PC-9 (cell line): ENCODE data around the gene PTPRA. TPM values are rescaled to one million over a fixed set of nuclear protein-coding genes. Genes with fewer than 3 reads are reported as not detected.

ENCODE experiments used
- BruUV-seq: library from RNA; stranded (reverse); fragments of 400-500 nt; replicated peaks from 2 replicates; lab custom pipeline; 2021; lab: Mats Ljungman, UMichigan
- CTCF ChIA-PET: fragments of 300-600 bp; sonication (Branson Sonifier 250); formaldehyde crosslinking; loops from one replicate; lab custom pipeline; 2022; ENCODE audit warnings: antibody characterized with exemption; lab: Charles Lee
- POLR2A ChIA-PET: fragments of 300-600 bp; sonication (Branson Sonifier 250); formaldehyde crosslinking; loops from one replicate; lab custom pipeline; 2022; ENCODE audit warnings: antibody characterized with exemption; ENCODE audit not compliant: unreplicated experiment; lab: Charles Lee
- DNase-seq, 2 experiments: peaks; one replicate each; pipeline versions ENCODE4 v3.0.0 to v3.0.0-alpha.2; 2015 to 2022; ENCODE audit warnings: mixed read lengths in 1 of 2
- H2AFZ ChIP-seq: fragments of 200-600 bp; sonication (generic); 2 replicates; pipeline ENCODE4 v1.8.1; 2017; ENCODE audit warnings: antibody characterized with exemption
- H3F3A ChIP-seq: fragments of 200-600 bp; sonication (generic); 2 replicates; pipeline ENCODE4 v1.8.1; 2017; ENCODE audit warnings: antibody characterized with exemption, mild to moderate bottlenecking, low read depth; ENCODE audit not compliant: insufficient read depth
- H3K27ac ChIP-seq: fragments of 200-600 bp; sonication (generic); 2 replicates; pipeline ENCODE4 v1.6.1; 2016; ENCODE audit warnings: mixed run types
- H3K27me3 ChIP-seq: fragments of 200-600 bp; sonication (generic); 2 replicates; pipeline ENCODE4 v1.6.1; 2016; ENCODE audit warnings: low read depth, mixed run types; ENCODE audit not compliant: insufficient read depth
- H3K36me3 ChIP-seq: fragments of 200-600 bp; sonication (generic); 2 replicates; pipeline ENCODE4 v1.6.1; 2016; ENCODE audit warnings: low read depth, mixed run types
- H3K4me1 ChIP-seq: fragments of 200-600 bp; sonication (generic); replicated peaks from 2 replicates; pipeline ENCODE4 v1.6.1; 2016; ENCODE audit warnings: mixed run types; ENCODE audit not compliant: insufficient read depth
- H3K4me2 ChIP-seq: fragments of 200-600 bp; sonication (generic); 2 replicates; pipeline ENCODE4 v1.6.1; 2017; ENCODE audit warnings: mixed run types
- H3K4me3 ChIP-seq: fragments of 200-600 bp; sonication (generic); 2 replicates; pipeline ENCODE4 v1.6.1; 2016; ENCODE audit warnings: mixed run types
- H3K79me2 ChIP-seq: fragments of 200-600 bp; sonication (generic); 2 replicates; pipeline ENCODE4 v1.6.1; 2017; ENCODE audit warnings: low read depth, mixed run types
- H3K9me2 ChIP-seq: fragments of 200-600 bp; sonication (generic); 2 replicates; pipeline ENCODE4 v1.8.1; 2017; ENCODE audit warnings: mild to moderate bottlenecking; ENCODE audit not compliant: insufficient read depth
- H3K9me3 ChIP-seq: fragments of 200-600 bp; sonication (generic); 2 replicates; pipeline ENCODE4 v1.8.1; 2016; ENCODE audit warnings: low read depth; ENCODE audit not compliant: insufficient read depth
- H4K20me1 ChIP-seq: fragments of 200-600 bp; sonication (generic); 2 replicates; pipeline ENCODE4 v1.8.1; 2017; ENCODE audit not compliant: insufficient read depth
- EZH2 ChIP-seq: fragments of 200-600 bp; sonication (generic); IDR thresholded peaks from 2 replicates; pipeline ENCODE4 v1.8.0; 2017; ENCODE audit warnings: antibody characterized with exemption, low read depth
- intact Hi-C: fragments of 100-400 bp; cut with micrococcal nuclease; formaldehyde crosslinking; loops from one replicate; pipeline ENCODE4 v1.10.0; 2022; ENCODE audit not compliant: unreplicated experiment
- total RNA-seq: library from RNA; stranded (reverse); gene quantifications from 2 replicates; pipeline ENCODE4 v1.2.3, GENCODE V29; 2021
- TF ChIP-seq, protein P1 (sequence below): fragments of 200-600 bp; sonication (generic); conservative IDR thresholded peaks from 2 replicates; pipeline ENCODE4 v1.6.1; 2017; ENCODE audit warnings: mixed run types, antibody characterized with exemption, mild to moderate bottlenecking, moderate library complexity

PTPRA gene
- total RNA-seq, 1 experiment from 2014 or later = 48.8 TPM

DNA sequence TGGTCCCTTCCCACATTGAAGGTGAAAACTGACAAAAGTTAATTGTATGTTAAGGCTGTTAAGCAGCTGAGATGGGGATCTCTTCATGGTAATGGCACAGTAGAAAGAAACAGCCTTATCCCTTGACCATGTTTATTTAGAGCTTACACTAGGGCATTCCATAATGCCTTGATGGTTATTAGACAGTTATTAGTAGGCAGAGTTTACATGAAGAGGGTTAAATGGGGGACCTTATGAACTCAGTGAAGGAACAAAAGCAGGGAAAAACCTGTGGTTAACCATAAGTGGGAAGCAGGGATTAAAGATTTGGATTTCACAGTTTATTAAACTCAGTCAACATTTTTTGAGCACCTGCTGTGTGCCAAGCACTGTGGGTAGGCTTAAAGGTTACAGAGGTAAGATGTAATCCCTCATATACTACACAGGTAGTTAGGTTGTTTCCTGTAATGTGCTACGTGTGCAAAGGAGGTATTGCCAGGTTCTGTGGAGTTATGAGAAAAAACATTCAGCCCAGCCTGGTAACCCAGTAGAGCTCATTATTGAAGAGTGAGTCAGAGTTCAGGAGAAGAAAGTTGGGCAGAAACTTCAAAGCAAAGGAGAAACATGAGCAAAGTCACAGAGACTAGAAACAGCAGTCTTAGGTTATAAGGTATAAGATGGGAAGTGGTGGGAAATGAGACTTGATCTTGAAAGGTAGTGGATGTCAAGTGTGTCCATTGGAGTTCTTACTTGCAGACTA lies 137.9 kb downstream of the PTPRA start:
- Histone ChIP-seq H2AFZ (no peak overlapping the region), H4K20me1 (no peaks in the 10 kb centered on the region), H3K9me2 (no peaks in the 10 kb centered on the region), H3K27ac (no peak overlapping the region), H3K4me3 (no peak overlapping the region), H3K79me2 (no peaks in the 10 kb centered on the region), H3K4me1 (no peaks in the 10 kb centered on the region), H3K36me3 (no peaks in the 10 kb centered on the region), H3F3A (no peaks in the 10 kb centered on the region), H3K4me2 (no peak overlapping the region), H3K27me3 (no peaks in the 10 kb centered on the region), H3K9me3 (no peaks in the 10 kb centered on the region)
- no peak for DNase-seq
- intact Hi-C loops = no loop called here
- no TSS peak for BruUV-seq
- CTCF ChIA-PET = no interaction called here
- no peak for TF ChIP-seq EZH2
- TF ChIP-seq, protein P1, sequence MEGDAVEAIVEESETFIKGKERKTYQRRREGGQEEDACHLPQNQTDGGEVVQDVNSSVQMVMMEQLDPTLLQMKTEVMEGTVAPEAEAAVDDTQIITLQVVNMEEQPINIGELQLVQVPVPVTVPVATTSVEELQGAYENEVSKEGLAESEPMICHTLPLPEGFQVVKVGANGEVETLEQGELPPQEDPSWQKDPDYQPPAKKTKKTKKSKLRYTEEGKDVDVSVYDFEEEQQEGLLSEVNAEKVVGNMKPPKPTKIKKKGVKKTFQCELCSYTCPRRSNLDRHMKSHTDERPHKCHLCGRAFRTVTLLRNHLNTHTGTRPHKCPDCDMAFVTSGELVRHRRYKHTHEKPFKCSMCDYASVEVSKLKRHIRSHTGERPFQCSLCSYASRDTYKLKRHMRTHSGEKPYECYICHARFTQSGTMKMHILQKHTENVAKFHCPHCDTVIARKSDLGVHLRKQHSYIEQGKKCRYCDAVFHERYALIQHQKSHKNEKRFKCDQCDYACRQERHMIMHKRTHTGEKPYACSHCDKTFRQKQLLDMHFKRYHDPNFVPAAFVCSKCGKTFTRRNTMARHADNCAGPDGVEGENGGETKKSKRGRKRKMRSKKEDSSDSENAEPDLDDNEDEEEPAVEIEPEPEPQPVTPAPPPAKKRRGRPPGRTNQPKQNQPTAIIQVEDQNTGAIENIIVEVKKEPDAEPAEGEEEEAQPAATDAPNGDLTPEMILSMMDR = no peak
- POLR2A ChIA-PET = no interaction called here

DNA sequence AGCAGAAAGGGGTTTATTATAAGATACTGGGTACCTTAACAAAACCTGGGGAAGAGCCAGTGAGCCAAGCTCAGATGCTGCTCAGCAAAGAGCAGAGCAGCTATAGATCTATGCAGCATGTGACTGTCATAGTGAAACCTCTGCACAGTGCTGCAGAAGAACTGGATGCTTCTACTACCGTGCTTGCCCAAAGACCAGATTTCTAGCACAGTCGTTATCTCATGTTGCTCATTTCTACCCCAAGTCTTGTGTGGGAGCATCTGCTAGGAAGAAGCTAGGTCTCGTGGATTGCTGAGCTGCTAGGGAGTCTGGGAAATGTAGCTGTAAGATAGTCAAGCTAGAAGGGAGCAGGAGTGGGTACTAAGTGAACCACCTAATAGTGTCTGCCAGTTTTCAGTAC lies 138.5 kb downstream of the PTPRA start:
- H3K27ac ChIP-seq = no peak overlapping the region
- intact Hi-C loops = no loop called here
- no TSS peak for BruUV-seq
- no peaks in the 10 kb centered on the region for H3K9me2 ChIP-seq
- H3K4me2 ChIP-seq = no peak overlapping the region
- H3K36me3 ChIP-seq = no peaks in the 10 kb centered on the region
- H3K9me3 ChIP-seq = no peaks in the 10 kb centered on the region
- no peak overlapping the region for H3K4me3 ChIP-seq
- no peak for DNase-seq
- no peaks in the 10 kb centered on the region for H4K20me1 ChIP-seq
- H2AFZ ChIP-seq = no peak overlapping the region
- POLR2A ChIA-PET = interaction anchor here (0.6 kb wide), 2 partner anchors 144 to 554 kb away, joined by 3 read pairs; no protein-coding TSS in a partner anchor
- no peak for TF ChIP-seq EZH2
- TF ChIP-seq, protein P1 = no peak
- CTCF ChIA-PET = interaction anchor here (0.6 kb wide), 1 partner anchor 153 kb away, joined by 6 read pairs; no protein-coding TSS in a partner anchor
- H3K4me1 ChIP-seq = no peaks in the 10 kb centered on the region
- no peaks in the 10 kb centered on the region for H3F3A ChIP-seq
- no peaks in the 10 kb centered on the region for H3K27me3 ChIP-seq
- H3K79me2 ChIP-seq = no peaks in the 10 kb centered on the region

DNA sequence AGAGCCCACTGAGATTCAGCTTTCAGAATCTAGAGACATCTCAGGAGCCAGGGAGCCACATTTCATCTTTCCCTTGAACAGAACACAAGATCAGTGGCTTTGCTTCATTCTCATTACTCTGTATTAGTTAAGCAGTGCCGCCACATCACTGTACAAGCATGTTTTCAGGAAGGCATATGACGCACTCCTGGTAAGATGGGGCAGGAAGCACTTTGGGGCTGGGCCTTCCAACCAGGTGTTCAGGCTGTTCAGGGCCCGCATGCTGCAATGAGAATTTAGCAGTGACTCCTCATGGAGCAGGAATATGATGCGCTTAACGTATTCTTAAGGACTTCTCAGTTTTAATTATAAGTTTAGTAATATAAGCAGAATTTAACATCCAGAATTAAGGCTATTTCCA lies 140.5 kb downstream of the PTPRA start:
- Histone ChIP-seq H3K27me3 (no peaks in the 10 kb centered on the region), H3K4me1 (no peaks in the 10 kb centered on the region), H3F3A (no peaks in the 10 kb centered on the region), H3K36me3 (peaks cover 8% of the 10 kb centered on the region; the same call in 1 of the 2 replicates), H4K20me1 (no peaks in the 10 kb centered on the region), H3K27ac (no peak overlapping the region), H2AFZ (no peak overlapping the region), H3K9me2 (no peaks in the 10 kb centered on the region), H3K4me3 (no peak overlapping the region), H3K9me3 (no peaks in the 10 kb centered on the region), H3K4me2 (no peak overlapping the region), H3K79me2 (no peaks in the 10 kb centered on the region)
- ChIA-PET POLR2A (no interaction called here), CTCF (no interaction called here)
- no TSS peak for BruUV-seq
- intact Hi-C loops = no loop called here
- no peak for DNase-seq
- no peak for TF ChIP-seq EZH2
- TF ChIP-seq, protein P1 = no peak
